HepG2 (cell line): ENCODE results near the gene GYPC. TPM values are rescaled to one million over a fixed set of nuclear protein-coding genes. Genes with fewer than 3 reads are reported as not detected.
A peak's percentile ranks its signal among the peaks of the same experiment; 100 is the strongest.

Experiments
- ATAC-seq: fragments of 200-7000 bp; cut with Tn5 transposase; 3 replicates; pipeline ENCODE4 v1.9.1; 2020; ENCODE audit warnings: mild to moderate bottlenecking, moderate library complexity
- BruUV-seq: library from RNA; stranded (reverse); fragments of 400-500 nt; replicated peaks from 2 replicates; lab custom pipeline; 2021; lab: Mats Ljungman, UMichigan
- CTCF ChIA-PET: fragments of 300-600 bp; formaldehyde crosslinking; extraction: SDS; loops from one replicate; lab custom pipeline; 2021; ENCODE audit warnings: low total read pairs, inconsistent platforms, low intra/inter-chr PET ratio; lab: Yijun Ruan, JAX
- POLR2A ChIA-PET: fragments of 350-600 bp; sonication (Branson Sonifier 250); formaldehyde crosslinking; loops from one replicate; lab custom pipeline; 2020; ENCODE audit warnings: antibody characterized with exemption, inconsistent platforms; lab: Yijun Ruan, JAX
- DNase-seq: peaks from one replicate; pipeline ENCODE4 v3.0.0-alpha.2; 2015; ENCODE audit warnings: low spot score
- FAIRE-seq: peaks from 3 replicates; lab custom pipeline; 2011; peaks lifted over from hg19 to GRCh38; lab: Jason Lieb, UNC
- H2AFZ ChIP-seq: one replicate; pipeline ENCODE4 v1.6.1; 2011; ENCODE audit warnings: low read length, inconsistent platforms
- H3K27ac ChIP-seq: fragments of 300-600 bp; 3 replicates; pipeline ENCODE4 v1.8.0; 2011; ENCODE audit warnings: mixed run types, mild to moderate bottlenecking, mixed read lengths, low read length, inconsistent platforms; ENCODE audit not compliant: insufficient read depth; ENCODE audit errors: extremely low read length
- H3K27me3 ChIP-seq, 2 experiments: fragments of 200-600 bp in 1 of 2; 2 replicates in 1 of 2; 3 replicates in 1 of 2; pipeline versions ENCODE4 v1.6.0 to v1.8.0; 2011; ENCODE audit warnings: low read length in 2 of 2, mild to moderate bottlenecking in 2 of 2, moderate library complexity in 2 of 2, inconsistent platforms in 1 of 2; ENCODE audit not compliant: insufficient read depth in 2 of 2, control insufficient read depth in 1 of 2
- H3K36me3 ChIP-seq, 2 experiments: fragments of 200-600 bp in 1 of 2; replicated peaks in 1 of 2; 2 replicates in 1 of 2; 3 replicates in 1 of 2; pipeline versions ENCODE4 v1.5.1 to v1.8.0; 2011; ENCODE audit warnings: low read length in 2 of 2, inconsistent platforms in 1 of 2; ENCODE audit not compliant: insufficient read depth in 2 of 2, control insufficient read depth in 1 of 2
- H3K4me1 ChIP-seq: 2 replicates; pipeline ENCODE4 v1.5.1; 2012; ENCODE audit warnings: low read length, inconsistent platforms; ENCODE audit not compliant: insufficient read depth
- H3K4me2 ChIP-seq: 2 replicates; pipeline ENCODE4 v1.6.0; 2011; ENCODE audit warnings: low read depth, low read length, inconsistent platforms
- H3K4me3 ChIP-seq, 3 experiments: fragments of 200-600 bp in 1 of 3; sonication (generic), shearing (Covaris generic) in 1 of 3; replicated peaks in 1 of 3; 2 replicates each; pipeline ENCODE4 v1.5.1; 2011 to 2016; ENCODE audit warnings: low read length in 3 of 3, inconsistent platforms in 2 of 3, low read depth in 2 of 3, mild to moderate bottlenecking in 2 of 3, control low read depth in 1 of 3, mixed read lengths in 1 of 3; ENCODE audit not compliant: insufficient read depth in 1 of 3
- H3K79me2 ChIP-seq: one replicate; pipeline ENCODE4 v1.6.1; 2011; ENCODE audit warnings: low read length, inconsistent platforms; ENCODE audit not compliant: insufficient read depth
- H3K9ac ChIP-seq: 2 replicates; pipeline ENCODE4 v1.6.0; 2011; ENCODE audit warnings: mild to moderate bottlenecking, low read depth, low read length, inconsistent platforms; ENCODE audit not compliant: insufficient read depth
- H3K9me3 ChIP-seq: 2 replicates; pipeline ENCODE4 v1.5.1; 2012; ENCODE audit warnings: mild to moderate bottlenecking, low read length
- H4K20me1 ChIP-seq: 2 replicates; pipeline ENCODE4 v1.6.0; 2011; ENCODE audit warnings: inconsistent platforms, mild to moderate bottlenecking, low read length, moderate library complexity; ENCODE audit not compliant: insufficient read depth
- ARID5B ChIP-seq: IDR thresholded peaks from 2 replicates; pipeline ENCODE4 v1.4.0; 2020; ENCODE audit warnings: mild to moderate bottlenecking, missing genetic modification reagents
- IKZF4 ChIP-seq: sonication (generic); formaldehyde crosslinking; IDR thresholded peaks from 2 replicates; pipeline ENCODE4 v1.5.1; 2020; ENCODE audit warnings: borderline replicate concordance, mild to moderate bottlenecking, low read depth, missing genetic modification reagents; ENCODE audit errors: not compliant biosample characterization
- RARG ChIP-seq: sonication (generic); formaldehyde crosslinking; IDR thresholded peaks from 2 replicates; pipeline ENCODE4 v1.4.0; 2020; ENCODE audit warnings: low read depth, mild to moderate bottlenecking, missing genetic modification reagents
- RFX3 ChIP-seq: IDR thresholded peaks from 2 replicates; pipeline ENCODE4 v1.6.1; 2016; ENCODE audit warnings: missing biosample characterization, missing genetic modification reagents
- WGBS: methylation state at CpG from one replicate; pipeline ENCODE4 v1.1.6; 2017; ENCODE audit warnings: low lambda C conversion rate; 5-methylcytosine and 5-hydroxymethylcytosine counted together
- in situ Hi-C: cut with HindIII; loops from 2 replicates; pipeline ENCODE4 v1.10.0; 2017; ENCODE audit warnings: low pct_unique_long_range_greater_than_20kb; ENCODE audit not compliant: extremely low pct_ligation_motif_present
- intact Hi-C: fragments of 100-400 bp; cut with micrococcal nuclease; formaldehyde crosslinking; loops from one replicate; pipeline ENCODE4 v1.10.0; 2022; ENCODE audit not compliant: unreplicated experiment
- polyA plus RNA-seq, 8 experiments: library from polyadenylated mRNA; depleted of rRNA in 3 of 8; stranded (reverse) in 7 of 8; unstranded in 1 of 8; fragments of >200 nt; fragmentation: Illumina TruSeq in 4 of 8; extraction: Trizol in 4 of 8; gene quantifications; 2 replicates each; pipeline versions ENCODE4 v1.2.1 to v1.2.3, GENCODE V29; 2011 to 2016; ENCODE audit warnings: low read depth in 4 of 8, missing spikeins in 1 of 8, mixed read lengths in 1 of 8; ENCODE audit not compliant: insufficient read depth in 1 of 8
- total RNA-seq, 5 experiments: library from RNA; depleted of rRNA; stranded (reverse); fragments of >200 nt; fragmentation: Illumina TruSeq; extraction: Trizol; gene quantifications; 2 replicates each; pipeline ENCODE4 v1.2.3, GENCODE V29; 2016; ENCODE audit warnings: low read depth in 1 of 5

GYPC gene
- total and polyA plus RNA-seq, 2 of the 13 experiments (the other 11 are each of a cell fraction or from before 2014, with no cell fraction given) = not detected

DNA sequence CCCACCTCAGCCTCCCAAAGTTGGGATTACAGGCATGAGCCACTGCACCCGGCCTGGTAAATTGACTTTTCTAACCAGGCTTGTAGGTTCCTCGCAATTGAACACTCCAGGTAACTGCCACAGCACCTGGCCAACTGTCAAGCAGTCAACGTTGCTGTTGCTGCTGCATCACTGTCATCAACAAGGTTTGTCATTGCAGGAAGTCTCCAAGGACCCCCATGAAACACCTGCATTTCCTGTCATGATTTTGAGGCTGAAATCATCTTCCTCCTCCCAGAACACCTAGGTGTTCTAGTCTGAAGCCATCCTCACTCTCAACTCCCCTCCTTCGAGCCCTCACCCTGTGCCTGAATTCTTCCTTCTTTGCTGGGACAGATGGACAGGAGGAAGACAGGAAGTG is 29.7 kb downstream of the GYPC start (continued):
- no peak for TF ChIP-seq IKZF4 (CRISPR knock-in tag)

GRCh38 chr2:126686286-126686685 is 30.3 kb downstream of the GYPC start:
- no TSS peak for BruUV-seq
- TF ChIP-seq RARG (CRISPR knock-in tag) (no peak), ARID5B (no peak), RFX3 (CRISPR knock-in tag) (no peak)
- WGBS = 0% methylated on average over 5 of the region's 5 CpGs
- H3K79me2 ChIP-seq = no peaks in the 10 kb centered on the region
- no peak overlapping the region for H3K4me2 ChIP-seq
- intact Hi-C loops = no loop called here
- in situ Hi-C loops = no loop called here
- no peak overlapping the region for H3K4me3 ChIP-seq
- H3K4me1 ChIP-seq = no peaks in the 10 kb centered on the region
- H4K20me1 ChIP-seq = no peaks in the 10 kb centered on the region
- H2AFZ ChIP-seq = no peak overlapping the region
- no peak overlapping the region for H3K9ac ChIP-seq
- H3K9me3 ChIP-seq = no peaks in the 10 kb centered on the region
- no peak overlapping the region for H3K27ac ChIP-seq
- ATAC-seq (0 out of 3 replicates have a peak, but pooled peaks have one; percentile 27), DNase-seq (no peak), FAIRE-seq (no peak)
- no peaks in the 10 kb centered on the region for H3K36me3 ChIP-seq
- peaks cover 3 to 32% of the 10 kb centered on the region in 2 experiments; a peak in 3 of 5 replicates for H3K27me3 ChIP-seq
- ChIA-PET CTCF (no interaction called here), POLR2A (no interaction called here)
